H9 (cell line): Measurements from ENCODE around the gene TRIM40. TPM values are rescaled to one million over a fixed set of nuclear protein-coding genes. Genes with fewer than 3 reads are reported as not detected.

ENCODE experiments used
- DNase-seq: peaks from one replicate; pipeline ENCODE4 v3.0.0-alpha.2; 2017
- H2AFZ ChIP-seq: one replicate; pipeline ENCODE4 v1.6.1; 2013; ENCODE audit warnings: mild to moderate bottlenecking, low read length, control low read depth, moderate library complexity
- H2AK5ac ChIP-seq: 2 replicates; pipeline ENCODE4 v1.6.1; 2013; ENCODE audit warnings: low read length, control low read depth, mixed read lengths; ENCODE audit not compliant: insufficient read length
- H2BK120ac ChIP-seq: one replicate; pipeline ENCODE4 v1.6.1; 2013; ENCODE audit warnings: low read depth, mild to moderate bottlenecking, low read length, control low read depth, inconsistent platforms; ENCODE audit not compliant: poor library complexity, severe bottlenecking
- H2BK12ac ChIP-seq: 2 replicates; pipeline ENCODE4 v1.6.1; 2013; ENCODE audit warnings: low read length, control low read depth, mixed read lengths, low read depth; ENCODE audit not compliant: insufficient read length
- H2BK15ac ChIP-seq: 2 replicates; pipeline ENCODE4 v1.6.1; 2013; ENCODE audit warnings: low read depth, low read length, control low read depth
- H2BK20ac ChIP-seq: one replicate; pipeline ENCODE4 v1.6.1; 2013; ENCODE audit warnings: low read depth, mild to moderate bottlenecking, low read length, control low read depth, inconsistent platforms; ENCODE audit not compliant: poor library complexity, severe bottlenecking
- H2BK5ac ChIP-seq: 2 replicates; pipeline ENCODE4 v1.6.1; 2013; ENCODE audit warnings: low read length, control low read depth, mixed read lengths; ENCODE audit not compliant: insufficient read length
- H3K14ac ChIP-seq: 2 replicates; pipeline ENCODE4 v1.6.1; 2013; ENCODE audit warnings: low read length, control low read depth; ENCODE audit not compliant: insufficient read depth
- H3K18ac ChIP-seq: 2 replicates; pipeline ENCODE4 v1.6.1; 2013; ENCODE audit warnings: low read depth, mild to moderate bottlenecking, mixed read lengths, low read length, control low read depth; ENCODE audit not compliant: insufficient read length
- H3K23ac ChIP-seq: 2 replicates; pipeline ENCODE4 v1.6.1; 2013; ENCODE audit warnings: low read length, control low read depth, mixed read lengths, low read depth; ENCODE audit not compliant: insufficient read length
- H3K23me2 ChIP-seq: 2 replicates; pipeline ENCODE4 v1.6.1; 2013; ENCODE audit warnings: low read depth, mild to moderate bottlenecking, mixed read lengths, low read length, control low read depth; ENCODE audit not compliant: insufficient read length, poor library complexity, severe bottlenecking
- H3K27ac ChIP-seq: 2 replicates; pipeline ENCODE4 v1.5.1; 2013; ENCODE audit warnings: low read length, control low read depth, mixed read lengths, low read depth; ENCODE audit not compliant: insufficient read length
- H3K27me3 ChIP-seq: 2 replicates; pipeline ENCODE4 v1.6.1; 2013; ENCODE audit warnings: low read length, control low read depth, inconsistent platforms; ENCODE audit not compliant: insufficient read depth
- H3K4ac ChIP-seq: 2 replicates; pipeline ENCODE4 v1.6.1; 2013; ENCODE audit warnings: low read depth, mild to moderate bottlenecking, control low read depth, inconsistent platforms, low read length, moderate library complexity
- H3K4me1 ChIP-seq: 2 replicates; pipeline ENCODE4 v1.6.1; 2013; ENCODE audit warnings: low read length, control low read depth, inconsistent platforms; ENCODE audit not compliant: insufficient read depth
- H3K4me2 ChIP-seq: 2 replicates; pipeline ENCODE4 v1.6.1; 2013; ENCODE audit warnings: low read length, control low read depth, mixed read lengths; ENCODE audit not compliant: insufficient read length, insufficient read depth
- H3K56ac ChIP-seq: 2 replicates; pipeline ENCODE4 v1.6.1; 2013; ENCODE audit warnings: low read depth, mild to moderate bottlenecking, mixed read lengths, low read length, control low read depth; ENCODE audit not compliant: insufficient read length
- H3K79me1 ChIP-seq: 2 replicates; pipeline ENCODE4 v1.6.1; 2013; ENCODE audit warnings: low read depth, mild to moderate bottlenecking, moderate library complexity, low read length, control low read depth, inconsistent platforms; ENCODE audit not compliant: insufficient read depth, poor library complexity, severe bottlenecking
- H3K79me2 ChIP-seq: 2 replicates; pipeline ENCODE4 v1.6.1; 2013; ENCODE audit warnings: low read length, control low read depth, inconsistent platforms; ENCODE audit not compliant: insufficient read depth
- H3K9ac ChIP-seq: 2 replicates; pipeline ENCODE4 v1.6.1; 2013; ENCODE audit warnings: low read length, control low read depth, mixed read lengths; ENCODE audit not compliant: insufficient read length; ENCODE audit errors: extremely low read depth
- H3K9me3 ChIP-seq: one replicate; pipeline ENCODE4 v1.6.1; 2013; ENCODE audit warnings: low read depth, low read length, inconsistent platforms; ENCODE audit not compliant: control insufficient read depth
- H3T11ph ChIP-seq: one replicate; pipeline ENCODE4 v1.6.1; 2013; ENCODE audit warnings: mild to moderate bottlenecking, low read length, control low read depth, inconsistent platforms
- H4K20me1 ChIP-seq: one replicate; pipeline ENCODE4 v1.6.1; 2013; ENCODE audit not compliant: control insufficient read depth, insufficient read length, insufficient read depth
- H4K5ac ChIP-seq: 2 replicates; pipeline ENCODE4 v1.6.1; 2013; ENCODE audit warnings: low read depth, mild to moderate bottlenecking, mixed read lengths, low read length, control low read depth; ENCODE audit not compliant: insufficient read length
- H4K8ac ChIP-seq: replicated peaks from 2 replicates; pipeline ENCODE4 v1.6.1; 2013; ENCODE audit warnings: low read length, control low read depth, mixed read lengths, low read depth; ENCODE audit not compliant: insufficient read length
- H4K91ac ChIP-seq: 2 replicates; pipeline ENCODE4 v1.6.1; 2013; ENCODE audit warnings: low read depth, mild to moderate bottlenecking, moderate library complexity, mixed read lengths, low read length, control low read depth; ENCODE audit not compliant: insufficient read length
- H3K27ac Mint-ChIP-seq, 3 experiments: 2 replicates in 2 of 3; 3 replicates in 1 of 3; pipeline ENCODE4 v1.8.0; 2020 to 2021; ENCODE audit warnings: mixed read lengths in 3 of 3, mild to moderate bottlenecking in 1 of 3, moderate library complexity in 1 of 3
- H3K27me3 Mint-ChIP-seq: 2 replicates; pipeline ENCODE4 v1.8.0; 2021; ENCODE audit warnings: low read depth, mild to moderate bottlenecking, moderate library complexity, mixed read lengths
- H3K36me3 Mint-ChIP-seq, 3 experiments: 2 replicates in 2 of 3; 3 replicates in 1 of 3; pipeline ENCODE4 v1.8.0; 2020 to 2021; ENCODE audit warnings: low read depth in 3 of 3, mixed read lengths in 3 of 3; ENCODE audit not compliant: insufficient read depth in 1 of 3
- H3K4me1 Mint-ChIP-seq, 2 experiments: 2 replicates each; pipeline ENCODE4 v1.8.0; 2020; ENCODE audit warnings: mixed read lengths in 2 of 2
- H3K4me3 Mint-ChIP-seq, 2 experiments: 2 replicates in 1 of 2; 3 replicates in 1 of 2; pipeline ENCODE4 v1.8.0; 2020 to 2021; ENCODE audit warnings: mild to moderate bottlenecking in 2 of 2, mixed read lengths in 2 of 2, moderate library complexity in 1 of 2
- H3K9me3 Mint-ChIP-seq, 2 experiments: 2 replicates in 1 of 2; 3 replicates in 1 of 2; pipeline ENCODE4 v1.8.0; 2020; ENCODE audit warnings: mild to moderate bottlenecking in 2 of 2, mixed read lengths in 2 of 2, moderate library complexity in 1 of 2
- WGBS: extraction: QIAGEN DNeasy Blood & Tissue Kit; methylation state at CpG from one replicate; pipeline ENCODE4 v1.1.7; 2013; ENCODE audit warnings: missing lambda C conversion rate, low lambda C conversion rate, mixed read lengths; ENCODE audit not compliant: insufficient read length; ENCODE audit errors: extremely low coverage; 5-methylcytosine and 5-hydroxymethylcytosine counted together
- total RNA-seq: library from RNA; stranded (reverse); gene quantifications from 2 replicates; pipeline ENCODE4 v1.2.1, GENCODE V29; 2021
- TF ChIP-seq, protein P1 (sequence below): fragments of 200-600 bp; sonication (generic); conservative IDR thresholded peaks from 3 replicates; pipeline ENCODE4 v1.8.0; 2021; ENCODE audit warnings: antibody characterized with exemption, mild to moderate bottlenecking

TRIM40 gene
- total RNA-seq, 1 experiment from 2014 or later: not detected

DNA sequence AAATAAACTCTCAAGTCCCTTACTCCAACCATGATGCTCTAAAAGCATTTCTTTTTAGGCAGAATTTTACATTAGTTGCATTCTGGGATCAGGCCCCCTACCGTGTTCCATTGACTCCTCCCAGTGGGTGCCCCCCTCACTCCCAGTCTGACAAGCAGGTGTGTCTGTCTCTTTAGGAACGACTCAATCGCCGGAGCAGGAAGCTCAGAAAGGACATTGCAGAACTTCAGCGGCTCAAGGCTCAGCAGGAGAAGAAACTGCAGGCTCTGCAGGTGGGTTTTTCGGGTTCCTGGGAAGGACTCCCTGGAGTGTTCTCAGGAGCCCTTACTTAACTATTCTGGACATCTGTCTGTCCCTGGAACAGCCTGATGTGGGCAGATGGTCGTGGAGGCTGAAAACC, 9.9 kb downstream of the TRIM40 start:
- Histone ChIP-seq H4K5ac (no peak overlapping the region), H2BK15ac (no peak overlapping the region; the same call in 1 of the 2 replicates), H2AK5ac (no peak overlapping the region), H3K56ac (no peak overlapping the region), H4K91ac (no peak overlapping the region), H3K18ac (no peak overlapping the region), H3T11ph (no peak overlapping the region), H3K79me2 (no peaks in the 10 kb centered on the region), H2BK12ac (no peak overlapping the region), H3K23me2 (no peaks in the 10 kb centered on the region), H3K14ac (no peak overlapping the region), H3K4me2 (no peak overlapping the region), H2BK5ac (no peak overlapping the region), H3K27ac (no peak overlapping the region), H4K20me1 (no peaks in the 10 kb centered on the region), H3K23ac (no peak overlapping the region), H3K27me3 (no peaks in the 10 kb centered on the region), H3K4me1 (peaks cover 3% of the 10 kb centered on the region; the same call in 1 of the 2 replicates), H2AFZ (no peak overlapping the region), H4K8ac (no peak overlapping the region), H2BK20ac (no peak overlapping the region), H3K79me1 (no peaks in the 10 kb centered on the region), H2BK120ac (no peak overlapping the region), H3K9ac (no peak overlapping the region), H3K9me3 (no peaks in the 10 kb centered on the region), H3K4ac (no peak overlapping the region)
- DNase-seq: no peak
- peaks cover 54% of the 10 kb centered on the region for H3K27me3 Mint-ChIP-seq
- H3K9me3 Mint-ChIP-seq: no peaks in the 10 kb centered on the region
- WGBS: no CpG with 5 or more reads among the region's 7 CpGs
- H3K4me1 Mint-ChIP-seq: peaks cover 8 to 9% of the 10 kb centered on the region in 2 experiments
- no peak overlapping the region; a peak in 1 of 7 replicates for H3K27ac Mint-ChIP-seq
- TF ChIP-seq, protein P1, sequence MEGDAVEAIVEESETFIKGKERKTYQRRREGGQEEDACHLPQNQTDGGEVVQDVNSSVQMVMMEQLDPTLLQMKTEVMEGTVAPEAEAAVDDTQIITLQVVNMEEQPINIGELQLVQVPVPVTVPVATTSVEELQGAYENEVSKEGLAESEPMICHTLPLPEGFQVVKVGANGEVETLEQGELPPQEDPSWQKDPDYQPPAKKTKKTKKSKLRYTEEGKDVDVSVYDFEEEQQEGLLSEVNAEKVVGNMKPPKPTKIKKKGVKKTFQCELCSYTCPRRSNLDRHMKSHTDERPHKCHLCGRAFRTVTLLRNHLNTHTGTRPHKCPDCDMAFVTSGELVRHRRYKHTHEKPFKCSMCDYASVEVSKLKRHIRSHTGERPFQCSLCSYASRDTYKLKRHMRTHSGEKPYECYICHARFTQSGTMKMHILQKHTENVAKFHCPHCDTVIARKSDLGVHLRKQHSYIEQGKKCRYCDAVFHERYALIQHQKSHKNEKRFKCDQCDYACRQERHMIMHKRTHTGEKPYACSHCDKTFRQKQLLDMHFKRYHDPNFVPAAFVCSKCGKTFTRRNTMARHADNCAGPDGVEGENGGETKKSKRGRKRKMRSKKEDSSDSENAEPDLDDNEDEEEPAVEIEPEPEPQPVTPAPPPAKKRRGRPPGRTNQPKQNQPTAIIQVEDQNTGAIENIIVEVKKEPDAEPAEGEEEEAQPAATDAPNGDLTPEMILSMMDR: no peak
- H3K36me3 Mint-ChIP-seq: no peaks in the 10 kb centered on the region
- H3K4me3 Mint-ChIP-seq: no peak overlapping the region
